ENCODE results near the gene C10orf95.
A peak's percentile ranks its signal among the peaks of the same experiment; 100 is the strongest.

C10orf95 gene

GRCh38 chr10:102421757-102422512 is 29.4 kb downstream of the C10orf95 start:
- H3K9me2 ChIP-seq (replicated peaks; ENCODE audit: control insufficient read depth, low read length), result no peaks in the 10 kb centered on the region
- peak overlapping the region; percentile 88 for H3K4me3 ChIP-seq (ENCODE audit: low read length)
- H3K27me3 ChIP-seq (ENCODE audit: control insufficient read depth, low read length), result peaks cover 6% of the 10 kb centered on the region
- peak overlapping the region; percentile 93 for H3K4me2 ChIP-seq (ENCODE audit: low read length)
- no peaks in the 10 kb centered on the region for H3K9me3 ChIP-seq (ENCODE audit: control insufficient read depth, insufficient read depth, low read length)
- TF ChIP-seq EZH2phosphoT487 (IDR thresholded peaks at IDR 0.05; ENCODE audit: borderline replicate concordance, low read length), result no peak
- TF ChIP-seq CTCF (IDR thresholded peaks at IDR 0.05; ENCODE audit: low read depth, low read length, poor library complexity, severe bottlenecking), result no peak
- peaks cover 37% of the 10 kb centered on the region for H3K4me1 ChIP-seq (ENCODE audit: control insufficient read depth, low read length)
- H4K20me1 ChIP-seq (ENCODE audit: control insufficient read depth, insufficient read depth, low read depth, low read length), result no peaks in the 10 kb centered on the region
- peaks cover 7% of the 10 kb centered on the region; the same call in 1 of the 2 replicates for H3F3A ChIP-seq (ENCODE audit: control insufficient read depth, insufficient read depth)
- peak overlapping the region; percentile 68 for H3K27ac ChIP-seq (ENCODE audit: low read depth, low read length)
- H3K79me2 ChIP-seq (ENCODE audit: control insufficient read depth, low read length), result peaks cover 21% of the 10 kb centered on the region
- H3K36me3 ChIP-seq (ENCODE audit: control insufficient read depth, low read length), result peaks cover 19% of the 10 kb centered on the region

- H3K27ac ChIP-seq (ENCODE audit: low read depth, low read length), result peak overlapping the region; percentile 68
- no peaks in the 10 kb centered on the region for H3K9me2 ChIP-seq (replicated peaks; ENCODE audit: control insufficient read depth, low read length)
- peaks cover 6% of the 10 kb centered on the region for H3K27me3 ChIP-seq (ENCODE audit: control insufficient read depth, low read length)
- H3K4me2 ChIP-seq (ENCODE audit: low read length), result peak overlapping the region; percentile 93
- no peak for TF ChIP-seq EZH2phosphoT487 (IDR thresholded peaks at IDR 0.05; ENCODE audit: borderline replicate concordance, low read length)
- TF ChIP-seq CTCF (IDR thresholded peaks at IDR 0.05; ENCODE audit: low read depth, low read length, poor library complexity, severe bottlenecking), result no peak
- H3K36me3 ChIP-seq (ENCODE audit: control insufficient read depth, low read length), result peaks cover 19% of the 10 kb centered on the region
- H3K9me3 ChIP-seq (ENCODE audit: control insufficient read depth, insufficient read depth, low read length), result no peaks in the 10 kb centered on the region
- peaks cover 37% of the 10 kb centered on the region for H3K4me1 ChIP-seq (ENCODE audit: control insufficient read depth, low read length)
- peaks cover 21% of the 10 kb centered on the region for H3K79me2 ChIP-seq (ENCODE audit: control insufficient read depth, low read length)
- peaks cover 7% of the 10 kb centered on the region; the same call in 1 of the 2 replicates for H3F3A ChIP-seq (ENCODE audit: control insufficient read depth, insufficient read depth)
- H3K4me3 ChIP-seq (ENCODE audit: low read length), result peak overlapping the region; percentile 88
- no peaks in the 10 kb centered on the region for H4K20me1 ChIP-seq (ENCODE audit: control insufficient read depth, insufficient read depth, low read depth, low read length)
Observed at GRCh38 chr10:102421507-102421756, 29.9 kb downstream of the C10orf95 start.

- Histone ChIP-seq H3K4me2 (ENCODE audit: low read length) (peak within 1 kb of the TSS; percentile 93), H3K4me3 (ENCODE audit: low read length) (peak within 1 kb of the TSS; percentile 88), H3K9me2 (replicated peaks; ENCODE audit: control insufficient read depth, low read length) (no peaks in the 10 kb centered on the region), H4K20me1 (ENCODE audit: control insufficient read depth, insufficient read depth, low read depth, low read length) (no peaks in the 10 kb centered on the region), H3K27me3 (ENCODE audit: control insufficient read depth, low read length) (peaks cover 6% of the 10 kb centered on the region), H3K27ac (ENCODE audit: low read depth, low read length) (peak within 1 kb of the TSS; percentile 68), H3K36me3 (ENCODE audit: control insufficient read depth, low read length) (peaks cover 19% of the 10 kb centered on the region), H3K4me1 (ENCODE audit: control insufficient read depth, low read length) (peaks cover 37% of the 10 kb centered on the region), H3K79me2 (ENCODE audit: control insufficient read depth, low read length) (peaks cover 21% of the 10 kb centered on the region), H3K9me3 (ENCODE audit: control insufficient read depth, insufficient read depth, low read length) (no peaks in the 10 kb centered on the region), H3F3A (ENCODE audit: control insufficient read depth, insufficient read depth) (peaks cover 7% of the 10 kb centered on the region; the same call in 1 of the 2 replicates)
- TF ChIP-seq CTCF (IDR thresholded peaks at IDR 0.05; ENCODE audit: low read depth, low read length, poor library complexity, severe bottlenecking) (no peak), EZH2phosphoT487 (IDR thresholded peaks at IDR 0.05; ENCODE audit: borderline replicate concordance, low read length) (no peak)
Observed at GRCh38 chr10:102420714-102421506, 30.4 kb downstream of the C10orf95 start, which contains the start of gene FBXL15. Gene FBXL15 (plus strand): TSS chr10:102420836. CDS start chr10:102421130, 294 bp downstream.

Data from DOHH2 (cell line).